Left lung (tissue), 10 donors: ENCODE measurements around the gene STK40. TPM values are rescaled to one million over a fixed set of nuclear protein-coding genes. Genes with fewer than 3 reads are reported as not detected.
A peak's percentile ranks its signal among the peaks of the same experiment; 100 is the strongest.

Source experiments
- ATAC-seq: fragments of 200-7000 bp; cut with Tn5 transposase; one replicate; pipeline ENCODE4 v1.9.1; 2020; ENCODE audit warnings: moderate library complexity
- DNase-seq, 4 donors: peaks; one replicate each; pipeline ENCODE4 v3.0.0-alpha.2; 2013 to 2020
- H3K27ac ChIP-seq, 2 donors: fragments of 200-600 bp; sonication (generic) in 1 of 2; one replicate each; pipeline versions ENCODE4 v1.5.0 to v1.8.0; 2020 to 2021
- H3K27me3 ChIP-seq, 2 donors: fragments of 200-600 bp; sonication (generic) in 1 of 2; one replicate each; pipeline versions ENCODE4 v1.5.0 to v1.8.0; 2020 to 2021
- H3K36me3 ChIP-seq, 2 donors: fragments of 200-600 bp; sonication (generic) in 1 of 2; one replicate each; pipeline versions ENCODE4 v1.5.0 to v1.8.0; 2020 to 2021
- H3K4me1 ChIP-seq, 2 donors: fragments of 200-600 bp; one replicate each; pipeline ENCODE4 v1.8.0; 2021
- H3K4me3 ChIP-seq, 2 donors: fragments of 200-600 bp; sonication (generic) in 1 of 2; one replicate each; pipeline versions ENCODE4 v1.5.0 to v1.8.0; 2020 to 2021; ENCODE audit warnings: mild to moderate bottlenecking in 1 of 2
- H3K9me3 ChIP-seq, 2 donors: fragments of 200-600 bp; sonication (generic) in 1 of 2; one replicate each; pipeline versions ENCODE4 v1.5.0 to v1.8.0; 2020 to 2021
- intact Hi-C, 2 donors: fragments of 100-400 bp; cut with DNase I; formaldehyde crosslinking; loops; one replicate each; pipeline versions ENCODE4 v1.11.2 to v1.14.2; 2022
- polyA plus RNA-seq, 6 donors: library from polyadenylated mRNA; unstranded; fragments of 120-200 nt; gene quantifications; one replicate each; pipeline ENCODE4 v1.2.1, GENCODE V29; 2013; ENCODE audit not compliant: insufficient read length in 6 of 6
- total RNA-seq, 2 donors: library from RNA; stranded (reverse); fragmentation: NEBNext Ultra II Directional; extraction: Animal tissue kit (Norgen Biotek cat#: 25700); gene quantifications; one replicate each; pipeline ENCODE4 v1.2.1, GENCODE V29; 2021
- TF ChIP-seq, protein P1 (sequence below), 2 donors: fragments of 200-600 bp; sonication (generic) in 1 of 2; IDR thresholded peaks; one replicate each; pipeline versions ENCODE4 v1.5.0 to v1.8.0; 2021; ENCODE audit warnings: antibody characterized with exemption in 2 of 2
- donor health status: DM: no; HTN: yes; CAD: no.
- donor health status: DM: no; HTN: no; CAD: no.

Gene STK40
- total and polyA plus RNA-seq, 8 donors: 29.3 to 97.7 (median 35.7) TPM

DNA sequence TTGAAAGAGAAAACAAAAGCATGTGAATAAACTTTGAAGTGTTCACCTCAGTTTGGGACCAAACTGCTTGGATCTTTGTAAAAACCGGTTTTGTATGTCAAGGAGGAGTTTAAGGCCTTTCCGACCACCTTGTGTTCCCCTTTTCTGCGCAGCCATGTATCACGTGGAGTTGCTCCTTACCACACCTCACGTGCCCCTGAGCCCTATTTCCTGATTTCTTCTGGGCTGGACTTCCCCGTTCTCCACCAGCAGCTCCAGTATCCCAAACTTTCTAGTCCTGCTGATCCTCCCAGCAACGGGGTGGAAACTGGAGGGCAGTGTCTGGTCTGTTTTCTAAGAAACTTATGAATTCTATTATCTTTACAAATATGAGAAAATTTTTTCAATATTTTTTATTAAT, 81.2 kb downstream of the STK40 start:
- Histone ChIP-seq H3K4me1 (peaks cover 13 to 56% of the 10 kb centered on the region in 2 donors), H3K27me3 (no peaks in the 10 kb centered on the region), H3K27ac (peak overlapping the region in 1 of 2 donors; percentile 87), H3K36me3 (peaks cover 0 to 47% of the 10 kb centered on the region in 2 donors), H3K4me3 (no peak overlapping the region), H3K9me3 (no peaks in the 10 kb centered on the region)
- ATAC-seq (no peak), DNase-seq (peak in 1 of 4 donors; percentile 72)
- intact Hi-C loops: no loop called here
- TF ChIP-seq, protein P1, sequence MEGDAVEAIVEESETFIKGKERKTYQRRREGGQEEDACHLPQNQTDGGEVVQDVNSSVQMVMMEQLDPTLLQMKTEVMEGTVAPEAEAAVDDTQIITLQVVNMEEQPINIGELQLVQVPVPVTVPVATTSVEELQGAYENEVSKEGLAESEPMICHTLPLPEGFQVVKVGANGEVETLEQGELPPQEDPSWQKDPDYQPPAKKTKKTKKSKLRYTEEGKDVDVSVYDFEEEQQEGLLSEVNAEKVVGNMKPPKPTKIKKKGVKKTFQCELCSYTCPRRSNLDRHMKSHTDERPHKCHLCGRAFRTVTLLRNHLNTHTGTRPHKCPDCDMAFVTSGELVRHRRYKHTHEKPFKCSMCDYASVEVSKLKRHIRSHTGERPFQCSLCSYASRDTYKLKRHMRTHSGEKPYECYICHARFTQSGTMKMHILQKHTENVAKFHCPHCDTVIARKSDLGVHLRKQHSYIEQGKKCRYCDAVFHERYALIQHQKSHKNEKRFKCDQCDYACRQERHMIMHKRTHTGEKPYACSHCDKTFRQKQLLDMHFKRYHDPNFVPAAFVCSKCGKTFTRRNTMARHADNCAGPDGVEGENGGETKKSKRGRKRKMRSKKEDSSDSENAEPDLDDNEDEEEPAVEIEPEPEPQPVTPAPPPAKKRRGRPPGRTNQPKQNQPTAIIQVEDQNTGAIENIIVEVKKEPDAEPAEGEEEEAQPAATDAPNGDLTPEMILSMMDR (IDR thresholded peaks at IDR 0.05): no peak

GRCh38 chr1:36303650-36304360, 81.9 kb downstream of the STK40 start:
- ATAC-seq (no peak), DNase-seq (no peak)
- Histone ChIP-seq H3K27ac (peak overlapping the region in 1 of 2 donors; percentile 87), H3K27me3 (no peaks in the 10 kb centered on the region), H3K4me1 (peaks cover 13 to 60% of the 10 kb centered on the region in 2 donors), H3K36me3 (peaks cover 0 to 48% of the 10 kb centered on the region in 2 donors), H3K4me3 (no peak overlapping the region), H3K9me3 (no peaks in the 10 kb centered on the region)
- intact Hi-C loops: no loop called here
- TF ChIP-seq, protein P1 (IDR thresholded peaks at IDR 0.05): no peak

GRCh38 chr1:36303244-36303643, 82.5 kb downstream of the STK40 start:
- DNase-seq: no peak
- Histone ChIP-seq H3K36me3 (peaks cover 0 to 54% of the 10 kb centered on the region in 2 donors), H3K4me3 (no peak overlapping the region), H3K27ac (no peak overlapping the region), H3K27me3 (no peaks in the 10 kb centered on the region), H3K9me3 (no peaks in the 10 kb centered on the region), H3K4me1 (peaks cover 13 to 60% of the 10 kb centered on the region in 2 donors)
- TF ChIP-seq, protein P1 (IDR thresholded peaks at IDR 0.05): no peak
- no peak for ATAC-seq
- intact Hi-C loops: no loop called here

DNA sequence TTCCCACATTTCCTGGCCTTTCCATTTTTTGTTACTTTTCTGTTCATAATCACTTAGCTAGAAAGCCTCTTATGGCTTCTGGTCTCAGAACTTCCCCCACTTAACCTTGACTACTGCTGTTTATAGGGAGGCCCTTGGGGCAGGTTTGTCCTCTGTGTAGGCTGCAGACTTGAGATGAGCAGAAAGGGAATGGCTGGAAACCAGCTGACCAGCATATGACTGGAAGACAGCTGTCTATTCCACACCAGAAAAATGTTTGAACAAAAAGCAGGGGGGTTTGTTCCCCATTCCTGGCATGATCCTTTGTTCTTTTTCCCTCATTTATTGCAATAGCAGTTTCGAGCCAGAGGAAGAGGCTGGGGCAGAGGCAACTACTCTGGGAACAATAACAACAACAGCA, 84.5 kb downstream of the STK40 start:
- H3K4me3 ChIP-seq: no peak overlapping the region
- H3K9me3 ChIP-seq: no peaks in the 10 kb centered on the region
- intact Hi-C loops: no loop called here
- no peak for DNase-seq
- no peak for ATAC-seq
- H3K4me1 ChIP-seq: peaks cover 12 to 44% of the 10 kb centered on the region in 2 donors
- H3K27ac ChIP-seq: peak overlapping the region in 1 of 2 donors; percentile 71
- TF ChIP-seq, protein P1 (IDR thresholded peaks at IDR 0.05): no peak
- H3K36me3 ChIP-seq: peaks cover 0 to 74% of the 10 kb centered on the region in 2 donors
- no peaks in the 10 kb centered on the region for H3K27me3 ChIP-seq

DNA sequence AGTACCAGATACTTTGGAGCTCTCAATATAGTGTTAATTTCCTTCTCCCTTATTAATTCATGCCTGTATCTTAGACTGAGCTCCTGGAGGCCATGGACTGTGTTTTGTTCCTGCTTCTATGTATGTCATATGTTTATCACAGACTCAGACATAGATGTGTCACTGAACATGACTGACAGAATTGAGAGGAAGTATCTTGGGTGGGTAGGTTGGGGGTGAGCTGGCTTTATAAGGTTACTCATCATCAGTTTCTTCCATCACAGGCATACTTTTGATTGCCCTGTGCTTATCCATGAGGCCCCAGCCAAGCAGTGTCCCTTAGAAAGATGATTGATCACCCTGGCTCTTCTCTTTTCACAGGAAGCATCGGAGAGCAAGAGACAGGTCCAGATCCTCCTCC, 85.2 kb downstream of the STK40 start:
- H3K4me1 ChIP-seq: peaks cover 5 to 37% of the 10 kb centered on the region in 2 donors
- ATAC-seq: peak; percentile 7
- DNase-seq: no peak
- TF ChIP-seq, protein P1 (IDR thresholded peaks at IDR 0.05): no peak
- H3K27me3 ChIP-seq: no peaks in the 10 kb centered on the region
- peaks cover 0 to 81% of the 10 kb centered on the region in 2 donors for H3K36me3 ChIP-seq
- intact Hi-C loops: no loop called here
- H3K9me3 ChIP-seq: no peaks in the 10 kb centered on the region
- no peak overlapping the region for H3K4me3 ChIP-seq
- H3K27ac ChIP-seq: peak overlapping the region; percentile 2 to 71
